RKO (cell line): ENCODE results near the gene CD2.
A peak's percentile ranks its signal among the peaks of the same experiment; 100 is the strongest.

Experiments used
- DNase-seq: peaks from one replicate; pipeline ENCODE4 v3.0.0-alpha.2; 2016; ENCODE audit warnings: low spot score

CD2 gene

DNA sequence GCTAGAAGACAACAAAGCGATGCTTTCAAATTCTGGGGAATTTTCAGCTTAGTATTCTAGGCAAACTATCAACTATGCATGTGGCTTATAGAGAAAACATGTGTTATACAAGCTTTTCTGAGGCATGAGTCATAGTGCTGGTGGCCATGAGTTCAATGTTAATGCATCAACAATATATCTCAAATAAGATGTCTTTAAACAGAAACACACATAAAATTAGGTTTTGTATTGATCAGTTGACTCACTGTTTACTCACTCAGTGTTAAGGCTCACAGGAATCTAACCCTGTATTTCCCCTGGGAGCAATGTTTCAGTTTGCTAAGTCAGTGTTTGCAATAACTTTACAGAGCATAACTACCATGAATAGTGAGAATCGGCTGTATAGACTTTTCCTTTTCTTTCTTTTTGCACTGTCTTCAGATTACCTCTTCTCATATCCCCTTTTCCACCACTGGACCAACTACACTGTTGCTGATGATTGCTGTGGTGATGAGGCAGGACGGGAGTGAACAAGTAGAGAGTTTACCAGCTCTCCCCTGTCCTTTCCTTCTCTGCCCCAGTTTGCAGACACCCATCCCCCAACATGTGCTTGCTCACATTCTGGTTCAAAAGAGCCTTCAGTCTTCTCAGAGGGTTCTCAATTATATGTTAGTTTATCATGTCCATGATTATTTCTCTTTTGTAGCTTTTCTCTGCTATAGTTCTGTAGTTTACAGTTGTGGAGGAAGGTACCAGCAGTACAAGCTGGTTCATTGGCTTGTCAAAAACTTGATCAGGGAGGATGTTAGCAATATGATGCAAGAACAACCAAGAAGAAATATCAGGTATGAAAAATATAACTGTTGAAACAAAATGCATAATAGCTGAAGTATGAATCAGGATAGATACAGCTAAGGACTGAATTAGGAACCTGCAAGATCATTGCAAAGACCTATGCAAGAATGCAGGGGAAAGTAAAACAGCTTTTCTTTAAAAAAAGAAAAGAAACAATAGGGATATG, 23.9 kb downstream of the CD2 start:
- no peak for DNase-seq

- no peak for DNase-seq
These were observed 26.8 kb downstream of the CD2 start for GRCh38 chr1:116781034-116781433.

- DNase-seq = no peak
These were observed 30.8 kb downstream of the CD2 start for GRCh38 chr1:116785006-116785405.

DNA sequence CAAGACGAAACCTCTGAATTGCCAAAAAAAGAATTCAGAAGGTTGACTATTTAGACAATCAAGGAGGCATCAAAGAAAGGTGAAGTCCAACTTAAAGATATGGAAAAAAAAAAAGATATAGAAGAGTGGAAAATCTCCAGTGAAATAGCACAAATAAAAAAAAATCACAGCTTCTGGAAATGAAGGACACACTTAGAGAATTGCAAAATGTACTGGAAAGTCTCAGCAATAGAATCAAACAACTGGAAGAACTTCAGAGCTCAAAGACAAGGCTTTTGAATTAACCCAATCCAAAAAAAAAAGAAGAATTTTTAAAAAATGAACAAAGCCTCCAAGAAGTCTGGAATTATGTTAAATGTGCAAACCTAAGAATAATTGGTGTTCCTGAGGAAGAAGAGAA, 31.8 kb downstream of the CD2 start:
- DNase-seq = no peak

- DNase-seq = no peak
These were observed 37.5 kb downstream of the CD2 start for GRCh38 chr1:116791727-116792126.

DNA sequence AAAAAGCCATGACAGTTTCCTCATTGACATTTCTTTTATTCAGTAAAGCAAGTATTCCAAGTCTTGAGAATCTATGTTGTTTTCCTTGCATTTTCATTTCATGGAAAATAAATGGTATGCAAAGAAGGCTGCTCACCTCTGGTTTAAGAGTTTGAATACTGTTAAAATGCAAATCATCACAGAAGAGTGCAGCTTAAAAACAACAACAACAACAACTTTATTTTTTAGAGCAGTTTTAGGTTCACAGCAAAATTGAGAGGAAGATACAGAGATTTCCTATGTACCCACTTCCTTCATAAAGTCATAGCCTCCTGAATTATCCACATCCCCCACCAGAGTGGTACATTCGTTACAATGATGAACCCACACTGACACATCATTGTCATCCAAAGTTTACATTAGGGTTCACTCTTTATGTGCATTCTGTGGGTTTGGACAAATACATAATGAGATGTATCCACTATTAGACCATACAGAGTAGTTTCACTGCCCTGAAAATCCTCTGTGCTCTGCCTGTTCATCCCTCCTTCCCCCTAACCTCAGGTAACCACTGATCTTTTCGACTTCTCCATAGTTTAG, 39.2 kb downstream of the CD2 start:
- no peak for DNase-seq

GRCh38 chr1:116794371-116794770, 40.1 kb downstream of the CD2 start:
- no peak for DNase-seq

- no peak for DNase-seq
These were observed 40.7 kb downstream of the CD2 start for GRCh38 chr1:116794804-116795481.

- DNase-seq = no peak
These were observed 41.2 kb downstream of the CD2 start for GRCh38 chr1:116795482-116795829.

- no peak for DNase-seq
These were observed 50.5 kb downstream of the CD2 start for GRCh38 chr1:116804736-116805135.

GRCh38 chr1:116805398-116805797, 51.2 kb downstream of the CD2 start:
- no peak for DNase-seq

DNA sequence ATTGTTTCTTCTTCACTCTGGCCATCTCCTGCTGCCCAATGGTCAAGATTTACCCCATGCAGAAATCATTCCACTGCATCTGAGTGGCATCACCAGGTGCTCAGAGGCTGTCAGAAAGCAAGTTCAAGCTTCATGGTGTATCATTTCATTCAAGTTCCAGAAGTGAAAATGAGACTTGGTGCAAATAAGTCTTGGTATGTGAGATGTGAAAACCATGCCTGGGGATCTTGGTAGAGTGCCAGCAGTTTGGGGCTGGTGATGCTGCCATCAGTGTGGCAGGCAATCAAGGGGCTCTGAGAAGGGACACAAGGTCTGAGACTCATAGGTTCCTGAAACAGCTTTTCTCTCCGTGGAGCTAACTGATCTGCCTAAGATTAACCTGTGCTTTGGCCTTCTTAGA, 52.0 kb downstream of the CD2 start:
- no peak for DNase-seq

DNA sequence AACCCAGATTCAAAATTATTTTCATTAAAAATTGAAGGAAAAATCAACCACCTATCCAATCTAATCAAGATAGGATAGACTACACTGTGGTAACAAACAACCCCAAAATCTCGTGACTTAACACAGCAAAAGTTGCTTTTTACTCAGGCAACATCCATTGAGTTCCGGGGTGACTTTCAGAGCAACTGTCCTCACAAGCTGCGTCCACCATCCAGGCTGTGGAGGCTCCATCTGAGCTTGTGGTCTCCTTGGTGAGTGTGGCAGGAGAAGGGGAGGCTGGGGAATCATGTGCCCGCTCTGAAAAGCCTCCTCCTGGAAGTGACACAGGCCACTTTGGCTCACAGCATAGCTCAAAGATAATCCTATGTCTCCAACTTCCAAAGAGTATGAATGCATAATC, 52.4 kb downstream of the CD2 start:
- no peak for DNase-seq

- no peak for DNase-seq
These were observed 53.4 kb downstream of the CD2 start for GRCh38 chr1:116807394-116808199.

- no peak for DNase-seq
These were observed 54.1 kb downstream of the CD2 start for GRCh38 chr1:116808200-116808847.

GRCh38 chr1:116808848-116809508, 54.7 kb downstream of the CD2 start:
- DNase-seq = no peak

DNA sequence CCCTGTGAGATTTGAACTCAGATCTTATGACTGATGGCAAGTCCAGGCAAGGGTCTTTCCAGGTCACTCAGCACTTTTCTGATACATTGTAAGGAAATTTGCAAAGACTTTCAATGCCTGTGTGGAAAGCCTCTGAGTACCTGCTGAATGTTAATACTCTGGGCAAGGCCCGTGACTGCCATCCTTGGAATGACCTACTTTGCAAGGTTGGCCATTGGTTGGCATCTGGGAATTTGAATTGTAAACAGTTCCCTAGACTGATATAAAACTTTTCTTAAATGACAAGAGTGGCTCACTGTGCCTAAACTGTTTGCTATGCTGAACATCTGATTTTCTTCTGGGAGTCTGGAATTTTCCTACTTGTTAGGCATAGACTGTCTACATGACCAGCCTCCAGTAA, 57.1 kb downstream of the CD2 start:
- DNase-seq = no peak

GRCh38 chr1:116814926-116815723, 60.9 kb downstream of the CD2 start:
- no peak for DNase-seq

DNA sequence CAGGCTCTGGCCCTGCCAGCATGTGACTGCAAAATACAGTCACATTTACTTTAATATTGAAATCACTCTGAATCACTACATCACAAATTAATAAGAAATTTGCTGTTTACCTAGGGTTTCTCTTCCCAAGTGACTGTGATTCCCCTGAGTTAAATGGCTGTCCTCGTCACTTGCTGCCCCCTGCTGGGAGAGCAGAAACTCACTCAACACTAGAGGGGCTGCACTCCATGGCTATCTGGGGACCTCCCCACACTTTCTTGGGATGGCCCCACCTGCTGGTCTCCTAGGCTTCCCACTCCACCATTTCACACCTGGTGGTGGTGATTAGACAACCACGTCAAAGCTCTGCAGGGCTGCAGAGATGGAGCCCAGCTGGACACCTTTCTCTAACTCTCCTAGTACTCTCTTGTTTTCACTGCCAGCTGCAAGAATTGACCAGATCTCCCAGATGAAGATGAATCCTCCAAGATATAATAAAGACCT, 63.4 kb downstream of the CD2 start:
- peak; percentile 55 for DNase-seq
